Astrocyte of the cerebellum (primary cell): ENCODE data around the gene CCDC86.

Experiments
- DNase-seq: peaks from one replicate; pipeline ENCODE4 v3.0.0-alpha.2; 2011; ENCODE audit warnings: low read depth
- H3K4me3 ChIP-seq: 2 replicates; pipeline ENCODE4 v1.5.1; 2011; ENCODE audit warnings: mild to moderate bottlenecking, low read depth, low read length, moderate library complexity
- in situ Hi-C: cut with HindIII; loops from 2 replicates; pipeline ENCODE4 v1.10.0; 2017; ENCODE audit warnings: low sequenced_read_pairs
- TF ChIP-seq, protein P1 (sequence below): IDR thresholded peaks from 2 replicates; pipeline ENCODE4 v1.5.1; 2012; ENCODE audit warnings: low read length, low read depth, moderate library complexity, mild to moderate bottlenecking; ENCODE audit errors: missing control alignments

The CCDC86 gene

DNA sequence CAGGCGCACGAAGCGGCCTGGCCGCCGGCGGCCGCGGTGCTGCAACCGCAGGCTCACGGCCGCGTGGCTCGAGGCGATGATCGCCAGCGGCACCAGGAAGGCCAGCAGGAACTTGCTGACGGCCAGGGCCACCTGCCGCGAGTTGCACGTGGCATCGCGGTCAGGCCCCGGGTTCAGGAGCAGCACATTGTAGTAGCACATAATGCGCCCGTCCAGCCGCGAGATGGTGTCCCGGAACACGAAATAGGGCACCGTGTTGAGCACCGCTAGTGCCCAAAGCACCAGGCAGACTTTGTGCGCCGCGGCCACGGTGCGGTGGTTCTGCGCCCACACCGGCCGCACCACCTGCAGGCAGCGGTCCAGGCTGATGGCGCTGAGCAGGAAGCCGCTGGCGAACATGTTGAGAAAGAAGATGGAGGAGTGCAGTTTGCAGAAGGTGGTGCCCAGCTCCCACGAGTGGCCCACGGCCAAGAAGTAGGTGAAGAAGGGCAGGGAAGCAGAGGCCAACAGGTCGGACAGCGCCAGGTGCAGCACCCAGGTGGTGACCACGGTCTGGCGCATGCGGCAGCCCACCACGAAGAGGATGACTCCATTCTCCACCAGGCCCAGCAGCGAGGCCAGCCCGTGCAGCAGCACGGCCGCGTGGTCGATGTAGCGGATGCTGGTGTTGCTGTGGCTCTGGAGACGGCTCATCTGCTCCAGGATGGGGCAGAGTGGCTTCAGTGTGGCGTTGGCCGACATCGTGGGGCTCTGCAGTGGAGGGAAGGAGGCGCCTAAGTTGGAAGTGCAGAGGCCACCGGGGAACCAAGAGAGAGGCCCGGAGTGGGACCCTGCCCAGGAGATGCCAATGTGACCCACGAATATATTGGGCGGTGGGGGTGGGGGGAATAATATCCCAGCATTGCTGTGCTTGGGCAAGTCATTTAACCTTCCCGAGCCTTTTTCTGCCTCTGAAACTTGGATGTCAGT, 11.4 kb downstream of the CCDC86 start:
- TF ChIP-seq, protein P1, sequence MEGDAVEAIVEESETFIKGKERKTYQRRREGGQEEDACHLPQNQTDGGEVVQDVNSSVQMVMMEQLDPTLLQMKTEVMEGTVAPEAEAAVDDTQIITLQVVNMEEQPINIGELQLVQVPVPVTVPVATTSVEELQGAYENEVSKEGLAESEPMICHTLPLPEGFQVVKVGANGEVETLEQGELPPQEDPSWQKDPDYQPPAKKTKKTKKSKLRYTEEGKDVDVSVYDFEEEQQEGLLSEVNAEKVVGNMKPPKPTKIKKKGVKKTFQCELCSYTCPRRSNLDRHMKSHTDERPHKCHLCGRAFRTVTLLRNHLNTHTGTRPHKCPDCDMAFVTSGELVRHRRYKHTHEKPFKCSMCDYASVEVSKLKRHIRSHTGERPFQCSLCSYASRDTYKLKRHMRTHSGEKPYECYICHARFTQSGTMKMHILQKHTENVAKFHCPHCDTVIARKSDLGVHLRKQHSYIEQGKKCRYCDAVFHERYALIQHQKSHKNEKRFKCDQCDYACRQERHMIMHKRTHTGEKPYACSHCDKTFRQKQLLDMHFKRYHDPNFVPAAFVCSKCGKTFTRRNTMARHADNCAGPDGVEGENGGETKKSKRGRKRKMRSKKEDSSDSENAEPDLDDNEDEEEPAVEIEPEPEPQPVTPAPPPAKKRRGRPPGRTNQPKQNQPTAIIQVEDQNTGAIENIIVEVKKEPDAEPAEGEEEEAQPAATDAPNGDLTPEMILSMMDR: no peak
- in situ Hi-C loops: no loop called here
- DNase-seq: no peak
- H3K4me3 ChIP-seq: no peak overlapping the region

DNA sequence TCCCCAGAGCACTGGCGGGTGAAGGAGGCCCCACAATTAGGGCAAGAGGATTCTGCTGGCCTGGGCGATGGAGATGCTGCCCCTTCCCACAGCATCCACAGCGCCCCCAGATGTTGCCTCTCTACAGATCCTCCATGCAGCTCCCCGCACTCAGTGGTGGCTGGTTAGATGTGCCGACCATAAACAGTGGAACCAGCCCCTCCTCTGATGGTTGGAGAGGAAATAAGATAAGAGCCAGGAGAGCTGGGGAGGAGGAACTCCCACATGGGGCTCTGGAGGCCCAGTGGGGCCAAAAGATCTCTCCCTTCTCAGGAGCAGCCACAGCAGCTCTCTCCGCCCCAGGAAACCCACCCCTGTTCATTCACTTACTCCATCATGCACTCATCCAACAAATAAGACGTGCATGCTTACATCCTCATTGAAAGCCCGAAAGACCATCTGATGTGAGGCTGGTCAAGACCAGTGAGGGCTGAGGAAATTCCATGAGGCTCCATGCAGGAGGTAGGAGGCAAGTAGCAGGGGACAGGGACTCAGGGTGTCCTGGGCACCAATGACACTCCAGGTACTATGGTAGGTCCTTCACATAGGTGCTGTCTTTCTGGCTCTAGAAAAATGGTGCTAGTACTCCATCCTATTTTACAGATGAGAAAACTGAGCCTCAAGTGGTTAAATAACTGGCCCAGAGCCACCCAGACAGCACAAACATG, 12.4 kb downstream of the CCDC86 start:
- TF ChIP-seq, protein P1: no peak
- in situ Hi-C loops: no loop called here
- H3K4me3 ChIP-seq: no peak overlapping the region
- DNase-seq: no peak

DNA sequence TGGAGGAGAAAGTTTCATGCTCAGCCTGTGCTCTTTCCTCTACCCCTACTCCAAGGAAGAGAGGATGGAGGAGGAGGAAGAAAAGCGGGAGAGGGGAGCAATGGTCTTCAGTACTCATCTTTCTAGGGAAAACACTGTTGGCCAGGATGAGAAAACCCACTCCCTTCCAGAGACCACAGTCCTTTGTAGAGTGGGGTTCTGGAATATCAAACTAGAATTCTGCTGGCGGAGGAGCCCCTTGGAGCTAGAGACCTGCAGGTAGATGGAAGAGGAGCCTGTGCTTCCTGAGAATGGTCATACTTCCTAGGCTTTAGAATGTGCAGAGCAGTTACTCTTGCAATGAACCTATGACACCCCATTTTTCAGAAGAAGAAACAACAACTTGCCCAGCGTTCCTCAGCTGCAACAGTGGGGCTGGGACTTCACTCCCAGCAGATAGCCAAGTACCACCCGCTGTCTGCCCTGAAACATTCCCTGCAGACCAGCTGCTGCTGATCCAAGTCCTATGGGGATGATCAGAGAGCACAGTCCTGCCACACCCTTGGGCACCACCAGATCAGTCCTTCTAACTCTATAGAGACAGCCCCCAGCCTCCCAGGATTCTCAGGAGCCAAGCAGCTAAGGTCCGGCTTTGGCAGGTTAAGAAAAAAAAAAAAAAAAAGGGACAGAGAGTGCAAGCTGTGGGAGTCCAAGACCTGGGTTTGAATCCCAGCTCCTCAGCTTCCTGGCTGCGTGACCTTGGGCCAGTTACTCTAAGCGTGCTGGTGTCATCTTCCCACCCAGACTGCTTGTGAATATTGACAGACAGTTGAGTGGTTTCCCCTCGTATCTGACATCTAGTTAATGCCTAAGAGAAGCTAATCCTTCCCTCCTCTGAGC, 13.2 kb downstream of the CCDC86 start:
- TF ChIP-seq, protein P1: no peak

DNA sequence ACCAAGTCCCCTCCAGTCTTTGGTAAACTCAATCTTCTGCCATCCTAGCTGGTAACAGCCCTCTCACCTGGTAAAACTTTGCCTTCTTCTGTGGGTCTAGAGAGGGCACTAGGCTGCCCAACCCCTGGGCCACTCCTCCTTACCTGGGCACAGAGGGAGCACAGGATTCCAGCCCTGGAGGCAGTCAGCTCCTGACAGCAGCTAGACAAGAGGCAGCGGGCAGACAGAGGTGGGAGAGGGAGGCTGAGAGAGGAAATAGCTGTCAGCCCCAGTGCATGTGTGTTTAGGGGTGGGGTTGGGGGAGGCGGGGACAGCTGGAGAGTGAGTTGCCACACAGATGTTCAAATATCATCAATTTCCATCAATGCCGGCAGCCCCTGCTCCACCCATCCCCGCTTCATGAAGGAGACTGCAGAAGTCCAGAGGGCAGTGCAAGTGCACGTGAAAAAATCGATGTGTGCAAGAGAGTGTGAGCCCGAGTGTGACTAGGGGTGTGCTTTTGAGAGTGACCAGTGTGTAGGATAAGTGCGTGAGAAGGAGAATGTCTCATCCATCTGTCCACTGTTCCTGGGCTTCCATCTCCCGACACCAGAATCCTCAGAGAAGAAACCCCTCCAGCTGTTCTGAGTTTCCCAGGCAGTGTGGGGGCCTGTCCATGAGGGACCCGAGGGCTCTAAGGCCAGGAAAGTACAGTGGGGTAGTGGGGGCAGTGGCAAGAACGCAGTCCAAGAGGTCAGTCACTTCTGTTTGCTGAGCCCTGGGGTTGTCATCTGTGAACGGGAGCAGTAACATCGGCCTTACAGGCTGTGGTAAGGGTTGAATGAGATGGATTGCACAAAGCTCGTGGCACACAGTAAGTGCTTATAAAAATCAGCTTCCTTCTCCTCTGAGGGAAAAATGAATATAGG, 14.1 kb downstream of the CCDC86 start, which contains the start of gene PTGDR2:
TSS of gene PTGDR2 (minus strand) at position 225 of the 908 bp plus-strand sequence. CDS start 2,228 bp downstream, outside the sequence.
- in situ Hi-C loops: loop anchor here (5.0 kb wide), 1 partner anchor 41 kb away; no protein-coding TSS in a partner anchor
- DNase-seq: no peak
- TF ChIP-seq, protein P1: no peak
- H3K4me3 ChIP-seq: no peak within 1 kb of the TSS

More for the DNA sequence above, 13.2 kb downstream of the CCDC86 start:
- DNase-seq: no peak
- in situ Hi-C loops: loop anchor here (5.0 kb wide), 1 partner anchor 42 kb away; no protein-coding TSS in a partner anchor
- no peak overlapping the region for H3K4me3 ChIP-seq

DNA sequence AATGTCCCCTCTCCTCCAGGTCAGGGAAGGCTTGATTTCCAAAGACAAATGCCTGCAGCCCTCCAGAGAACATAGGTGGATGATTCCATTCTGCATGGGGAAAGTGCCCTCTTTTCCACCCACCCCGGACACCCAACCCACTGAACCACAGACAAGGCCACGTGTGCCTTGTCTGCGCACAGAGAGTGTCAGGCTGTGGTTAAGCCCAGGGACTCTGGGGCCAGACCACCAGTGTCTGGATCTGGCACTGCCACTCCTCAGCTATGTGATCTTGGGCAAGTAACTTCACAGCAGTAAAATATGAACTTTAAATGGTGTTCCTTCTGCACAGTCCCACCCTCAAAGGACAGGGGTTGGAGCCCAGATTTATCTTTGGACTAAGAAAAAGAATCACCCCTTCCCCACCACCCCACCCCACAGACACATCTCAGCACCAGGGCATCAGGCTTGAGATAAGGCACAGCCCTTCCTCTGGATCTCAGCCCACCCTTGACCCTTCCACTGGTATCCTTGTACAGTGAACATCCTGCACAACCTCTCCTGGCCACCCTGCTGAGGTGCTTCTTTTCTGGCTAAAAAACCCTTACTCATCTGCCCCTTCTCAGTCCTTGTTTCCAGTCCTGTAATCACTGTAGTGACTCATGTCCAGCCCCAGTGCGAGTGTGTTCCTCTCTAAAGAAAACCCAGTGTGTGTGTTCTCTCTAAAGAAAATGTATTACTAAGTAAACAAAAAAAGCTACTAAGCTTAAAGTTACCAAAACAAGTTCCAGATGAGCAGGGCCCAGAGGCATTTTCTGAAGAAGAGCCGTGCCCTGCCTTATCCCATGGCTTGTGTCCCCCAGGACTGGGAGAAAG, 15.7 kb downstream of the CCDC86 start:
- TF ChIP-seq, protein P1: no peak
- no peak overlapping the region for H3K4me3 ChIP-seq
- in situ Hi-C loops: loop anchor here (5.0 kb wide), 1 partner anchor 40 kb away; no protein-coding TSS in a partner anchor
- DNase-seq: no peak
